ENCODE measurements around the gene SHISA4.
"Not testable (repeated sequence)": the region's sequence is repeated elsewhere in the genome, so short reads cannot be mapped to it uniquely, and the experiment has no call there.

The SHISA4 gene

GRCh38 chr1:201888282-201889089 is at the start of gene SHISA4:
TSS of gene SHISA4 (plus strand) at chr1:201888898. CDS start at chr1:201888995, 97 bp downstream.
- TF ChIP-seq GATA1 (IDR thresholded peaks at IDR 0.05; ENCODE audit: low read depth, low read length) (no peak), POLR2A (IDR thresholded peaks at IDR 0.05; ENCODE audit: low read length) (no peak)
- DNase-seq, result peak in 1 of 2 experiments; percentile 16

- not testable (repeated sequence) for DNase-seq
These were observed 49.6 kb upstream of the SHISA4 start for GRCh38 chr1:201839089-201839488.

GRCh38 chr1:201840055-201840454 is 48.6 kb upstream of the SHISA4 start:
- TF ChIP-seq POLR2A (IDR thresholded peaks at IDR 0.05; ENCODE audit: low read length), result no peak
- TF ChIP-seq GATA1 (IDR thresholded peaks at IDR 0.05; ENCODE audit: low read depth, low read length), result no peak
- no peak for DNase-seq

GRCh38 chr1:201840490-201840889 is 48.2 kb upstream of the SHISA4 start:
- TF ChIP-seq GATA1 (IDR thresholded peaks at IDR 0.05; ENCODE audit: low read depth, low read length) (no peak), POLR2A (IDR thresholded peaks at IDR 0.05; ENCODE audit: low read length) (no peak)
- DNase-seq, result no peak

- TF ChIP-seq POLR2A (IDR thresholded peaks at IDR 0.05; ENCODE audit: low read length), result no peak
- TF ChIP-seq GATA1 (IDR thresholded peaks at IDR 0.05; ENCODE audit: low read depth, low read length), result no peak
- DNase-seq, result no peak
These were observed 47.3 kb upstream of the SHISA4 start for GRCh38 chr1:201841265-201841912.

GRCh38 chr1:201842472-201843027 is 46.1 kb upstream of the SHISA4 start:
- no peak for DNase-seq
- TF ChIP-seq GATA1 (IDR thresholded peaks at IDR 0.05; ENCODE audit: low read depth, low read length) (no peak), POLR2A (IDR thresholded peaks at IDR 0.05; ENCODE audit: low read length) (no peak)

- no peak for TF ChIP-seq POLR2A (IDR thresholded peaks at IDR 0.05; ENCODE audit: low read length)
- TF ChIP-seq GATA1 (IDR thresholded peaks at IDR 0.05; ENCODE audit: low read depth, low read length), result no peak
- no peak for DNase-seq
These were observed 43.2 kb upstream of the SHISA4 start for GRCh38 chr1:201845331-201846083.

- no peak for DNase-seq
- TF ChIP-seq POLR2A (IDR thresholded peaks at IDR 0.05; ENCODE audit: low read length) (no peak), GATA1 (IDR thresholded peaks at IDR 0.05; ENCODE audit: low read depth, low read length) (no peak)
These were observed 41.5 kb upstream of the SHISA4 start for GRCh38 chr1:201847150-201847549.

GRCh38 chr1:201848230-201848629 is 40.5 kb upstream of the SHISA4 start:
- TF ChIP-seq POLR2A (IDR thresholded peaks at IDR 0.05; ENCODE audit: low read length) (no peak), GATA1 (IDR thresholded peaks at IDR 0.05; ENCODE audit: low read depth, low read length) (no peak)
- DNase-seq, result no peak

GRCh38 chr1:201849372-201850052 is 39.2 kb upstream of the SHISA4 start:
- no peak for DNase-seq
- TF ChIP-seq GATA1 (IDR thresholded peaks at IDR 0.05; ENCODE audit: low read depth, low read length), result no peak
- no peak for TF ChIP-seq POLR2A (IDR thresholded peaks at IDR 0.05; ENCODE audit: low read length)

GRCh38 chr1:201850053-201850397 is 38.7 kb upstream of the SHISA4 start:
- no peak for DNase-seq
- TF ChIP-seq POLR2A (IDR thresholded peaks at IDR 0.05; ENCODE audit: low read length) (no peak), GATA1 (IDR thresholded peaks at IDR 0.05; ENCODE audit: low read depth, low read length) (no peak)

GRCh38 chr1:201851949-201852348 is 36.7 kb upstream of the SHISA4 start:
- TF ChIP-seq POLR2A (IDR thresholded peaks at IDR 0.05; ENCODE audit: low read length), result no peak
- TF ChIP-seq GATA1 (IDR thresholded peaks at IDR 0.05; ENCODE audit: low read depth, low read length), result no peak
- DNase-seq, result no peak

- DNase-seq, result not testable (repeated sequence)
These were observed 32.0 kb upstream of the SHISA4 start for GRCh38 chr1:201856722-201857121.

- DNase-seq, result no peak
- TF ChIP-seq POLR2A (IDR thresholded peaks at IDR 0.05; ENCODE audit: low read length) (no peak), GATA1 (IDR thresholded peaks at IDR 0.05; ENCODE audit: low read depth, low read length) (no peak)
These were observed 29.3 kb upstream of the SHISA4 start for GRCh38 chr1:201859424-201859823.
